GM19438 (cell line): ENCODE measurements around the gene TMED9.
A peak's percentile ranks its signal among the peaks of the same experiment; 100 is the strongest.
"Not testable (repeated sequence)": the region's sequence is repeated elsewhere in the genome, so short reads cannot be mapped to it uniquely, and the experiment has no call there.

ENCODE experiments used
- ATAC-seq: cut with Tn5 transposase; IDR thresholded peaks from one replicate; pipeline ENCODE4 v1.9.1; 2021; ENCODE audit warnings: low read depth; ENCODE audit not compliant: unreplicated experiment

Gene TMED9

DNA sequence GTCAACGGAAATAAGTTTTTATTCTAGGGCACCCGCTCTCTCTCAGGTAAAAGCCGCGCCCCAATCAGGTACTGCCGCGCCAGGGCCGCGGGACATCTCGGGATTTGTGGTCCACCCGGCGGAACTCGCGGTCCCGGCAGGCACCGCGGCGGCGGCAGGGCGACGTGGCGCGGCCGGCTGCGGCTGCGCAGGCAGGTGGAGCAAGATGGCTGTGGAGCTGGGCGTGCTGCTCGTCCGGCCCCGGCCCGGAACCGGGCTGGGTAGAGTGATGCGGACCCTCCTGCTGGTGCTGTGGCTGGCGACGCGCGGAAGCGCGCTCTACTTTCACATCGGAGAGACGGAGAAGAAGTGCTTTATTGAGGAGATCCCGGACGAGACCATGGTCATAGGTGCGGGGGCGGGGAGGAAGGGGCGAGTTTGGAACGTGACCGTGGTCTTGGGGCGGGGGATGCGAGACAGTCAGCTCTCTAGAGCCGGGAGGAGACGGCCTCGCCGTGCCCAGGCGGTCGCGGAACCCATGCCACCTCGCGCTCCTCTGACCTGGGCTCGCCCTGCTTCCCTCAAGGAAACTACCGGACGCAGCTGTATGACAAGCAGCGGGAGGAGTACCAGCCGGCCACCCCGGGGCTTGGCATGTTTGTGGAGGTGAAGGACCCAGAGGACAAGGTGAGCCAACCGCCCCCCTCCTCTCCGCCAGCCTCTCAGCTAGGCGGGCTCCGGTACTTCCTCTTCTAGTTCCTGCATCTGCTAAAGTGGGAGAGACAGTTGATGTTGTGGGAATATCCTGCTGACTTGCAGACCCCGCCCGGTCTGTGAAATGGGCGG, at the start of gene TMED9:
TSS of gene TMED9 (plus strand) at position 194 of the 825 bp plus-strand sequence. CDS start at position 206, 12 bp downstream.
- ATAC-seq: peak; percentile 91

DNA sequence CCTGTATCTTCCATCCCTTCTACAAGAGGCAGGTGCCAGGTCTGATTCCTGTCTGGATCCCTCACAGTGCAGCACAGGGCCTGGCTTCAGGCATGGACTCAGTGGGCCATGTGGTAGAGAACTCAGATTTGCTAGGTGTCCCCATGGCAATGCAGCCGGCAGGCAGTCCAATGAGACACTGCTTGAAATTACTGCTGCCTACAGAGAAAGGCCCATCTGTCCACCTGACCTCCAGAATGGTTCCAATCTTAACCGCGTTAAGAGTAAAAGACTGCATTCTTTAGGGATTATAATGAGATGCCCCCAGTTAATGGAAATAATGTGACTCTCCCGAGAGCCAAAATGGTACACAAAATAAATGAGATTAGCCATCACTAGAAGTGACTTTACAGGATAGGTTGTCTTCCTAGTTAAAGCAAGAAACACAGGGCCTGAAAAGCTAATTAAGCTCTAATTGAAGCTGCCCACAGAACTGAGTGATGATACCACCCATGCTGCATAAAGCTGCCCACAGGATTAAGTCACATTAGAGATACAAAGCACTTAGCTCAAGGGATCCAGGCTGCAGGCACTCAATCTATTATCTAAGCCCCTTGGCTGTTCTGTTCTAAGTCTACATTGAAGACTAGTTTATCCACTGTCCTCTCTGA, 49.1 kb upstream of the TMED9 start:
- ATAC-seq: no peak

DNA sequence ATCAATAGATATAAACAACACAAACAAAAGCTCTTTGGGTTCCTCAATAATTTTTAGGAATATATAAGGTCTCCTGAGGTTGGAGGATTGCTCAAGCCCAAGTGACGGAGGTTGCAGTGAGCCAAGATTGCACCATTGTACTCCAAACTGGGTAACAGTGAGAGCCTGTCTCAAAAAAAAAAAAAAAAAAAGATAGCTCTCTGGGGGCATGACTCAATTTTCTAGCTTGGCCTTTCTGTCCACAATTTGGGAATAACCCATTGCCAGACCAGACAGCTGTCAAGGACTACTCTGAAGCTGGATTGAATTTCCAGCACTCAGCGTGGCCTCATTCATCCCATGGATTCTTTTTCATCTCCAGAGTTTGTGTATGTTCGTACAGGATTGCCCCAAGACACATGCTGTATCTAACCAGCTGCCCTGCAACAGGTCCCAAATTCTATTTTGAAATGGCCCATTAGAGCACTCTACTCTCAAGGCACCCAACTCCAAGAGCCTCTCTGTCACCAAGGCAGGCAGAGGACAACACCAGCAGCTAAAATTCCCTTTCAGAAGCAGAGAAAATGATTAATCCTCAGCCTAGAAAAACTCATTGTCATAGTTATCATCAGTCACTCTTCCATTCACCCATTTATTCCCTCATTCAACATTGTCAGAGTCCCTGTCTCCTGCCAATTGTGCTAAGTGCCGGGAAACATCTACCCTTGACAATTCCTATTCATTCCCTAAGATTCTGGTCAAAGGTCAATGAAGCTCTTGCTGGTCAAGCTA, 46.3 kb upstream of the TMED9 start:
- ATAC-seq: no peak

DNA sequence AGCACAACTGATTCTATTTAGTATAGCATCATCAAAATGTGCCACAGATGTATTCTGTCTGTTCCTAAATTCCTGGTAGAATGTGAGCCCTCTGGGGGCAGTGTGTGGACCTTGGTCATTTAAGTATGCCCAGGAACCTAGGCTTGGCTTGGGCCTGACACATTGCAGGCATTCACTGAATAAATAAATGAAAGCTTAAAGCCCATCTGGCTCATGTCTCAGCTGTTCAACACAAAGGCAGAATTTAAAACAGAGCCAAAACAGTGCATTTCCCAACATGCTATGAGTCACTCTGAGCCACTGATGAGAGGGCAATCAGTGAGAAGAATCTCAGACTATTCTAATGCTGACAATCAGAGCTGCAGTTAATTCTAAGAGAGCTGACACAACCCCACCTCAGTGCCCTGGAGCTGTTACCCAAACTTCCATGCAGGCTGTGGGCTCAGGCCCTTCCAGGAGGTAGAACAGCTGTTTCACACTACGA, 45.7 kb upstream of the TMED9 start:
- no peak for ATAC-seq

DNA sequence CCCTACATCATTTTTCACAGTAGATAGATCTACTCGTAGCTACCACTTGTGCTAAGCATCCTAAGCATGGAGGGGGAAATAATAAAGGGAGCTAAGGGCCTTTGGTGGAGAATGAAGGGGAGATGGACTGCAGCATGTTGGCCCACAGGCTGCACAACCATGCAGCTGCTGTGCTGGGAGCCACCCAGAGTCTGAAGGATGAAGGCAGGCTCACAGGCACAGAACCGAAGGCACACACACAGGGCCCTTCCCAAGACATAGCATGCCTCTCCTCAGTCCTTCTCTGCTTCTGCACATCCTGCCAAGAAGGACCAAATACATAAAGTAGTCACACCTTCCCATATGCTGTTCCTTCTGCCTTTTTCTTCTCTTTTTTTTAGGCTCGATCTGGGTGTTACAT, 44.3 kb upstream of the TMED9 start:
- ATAC-seq: no peak

DNA sequence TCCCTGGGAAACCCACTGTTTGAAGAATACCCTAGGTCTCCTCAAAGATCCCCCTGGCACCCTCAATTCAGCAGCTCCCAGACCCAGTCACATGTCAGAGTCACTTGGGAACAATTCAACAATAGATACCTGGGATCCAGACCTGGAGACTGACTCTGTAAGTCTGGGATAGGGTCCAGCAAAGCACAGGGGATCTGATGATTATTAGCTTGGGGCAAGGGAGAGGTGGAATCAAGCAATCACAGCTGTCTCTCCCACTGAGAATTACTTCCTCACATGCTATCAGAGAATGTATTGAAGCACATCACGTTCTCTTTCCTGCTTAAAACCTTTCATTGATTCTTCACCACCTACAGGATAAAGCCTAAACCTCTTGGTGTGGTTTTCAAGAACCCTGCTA, 43.5 kb upstream of the TMED9 start:
- no peak for ATAC-seq

DNA sequence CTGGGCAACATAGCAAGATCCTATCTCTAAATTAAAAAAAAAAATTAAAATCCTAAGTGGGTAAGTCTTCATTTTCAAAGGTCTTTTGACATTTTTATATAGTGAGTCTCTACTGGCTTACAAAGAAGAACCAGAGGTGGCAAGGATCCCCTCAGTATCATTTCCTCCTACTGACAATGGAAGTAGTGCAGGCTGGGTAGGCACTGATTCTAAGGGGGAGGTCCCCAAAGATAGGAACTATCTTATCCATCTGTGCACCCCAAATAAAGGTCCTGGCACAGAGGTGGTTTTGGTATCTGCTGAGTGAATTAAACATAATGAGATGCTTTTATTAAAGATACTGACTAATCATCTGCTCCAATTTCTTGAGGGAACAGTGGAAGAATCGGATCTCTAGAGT, 41.9 kb upstream of the TMED9 start:
- ATAC-seq: no peak

DNA sequence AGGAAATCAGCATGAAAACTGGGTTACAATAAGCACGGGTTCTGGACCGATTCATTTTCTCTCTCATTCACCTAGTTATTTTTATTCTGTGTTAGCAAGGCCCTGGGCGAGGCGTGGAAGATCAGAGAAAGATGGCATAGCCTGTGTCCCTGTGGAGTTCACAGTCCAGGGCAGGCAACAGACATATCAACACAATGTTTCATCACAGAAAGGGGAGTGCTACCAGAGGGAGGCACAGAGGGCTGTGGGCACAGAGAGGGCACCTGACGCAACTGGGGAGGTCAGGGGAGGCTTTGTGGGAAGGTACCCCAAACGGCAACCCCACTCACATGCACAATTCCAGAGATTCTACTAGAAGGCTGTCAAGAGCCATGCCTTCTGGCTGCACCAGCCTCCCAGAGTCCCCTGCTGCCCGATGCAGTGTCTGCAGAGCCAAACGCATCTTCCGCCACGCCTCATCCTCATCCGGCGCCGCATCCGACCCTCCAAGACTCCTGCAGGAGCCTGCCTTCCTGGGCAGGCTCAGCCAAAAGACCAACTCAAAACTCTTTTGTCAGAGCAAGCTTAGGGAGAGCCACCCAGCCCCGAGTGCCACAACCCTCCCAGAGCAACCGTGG, 39.1 kb upstream of the TMED9 start:
- no peak for ATAC-seq

DNA sequence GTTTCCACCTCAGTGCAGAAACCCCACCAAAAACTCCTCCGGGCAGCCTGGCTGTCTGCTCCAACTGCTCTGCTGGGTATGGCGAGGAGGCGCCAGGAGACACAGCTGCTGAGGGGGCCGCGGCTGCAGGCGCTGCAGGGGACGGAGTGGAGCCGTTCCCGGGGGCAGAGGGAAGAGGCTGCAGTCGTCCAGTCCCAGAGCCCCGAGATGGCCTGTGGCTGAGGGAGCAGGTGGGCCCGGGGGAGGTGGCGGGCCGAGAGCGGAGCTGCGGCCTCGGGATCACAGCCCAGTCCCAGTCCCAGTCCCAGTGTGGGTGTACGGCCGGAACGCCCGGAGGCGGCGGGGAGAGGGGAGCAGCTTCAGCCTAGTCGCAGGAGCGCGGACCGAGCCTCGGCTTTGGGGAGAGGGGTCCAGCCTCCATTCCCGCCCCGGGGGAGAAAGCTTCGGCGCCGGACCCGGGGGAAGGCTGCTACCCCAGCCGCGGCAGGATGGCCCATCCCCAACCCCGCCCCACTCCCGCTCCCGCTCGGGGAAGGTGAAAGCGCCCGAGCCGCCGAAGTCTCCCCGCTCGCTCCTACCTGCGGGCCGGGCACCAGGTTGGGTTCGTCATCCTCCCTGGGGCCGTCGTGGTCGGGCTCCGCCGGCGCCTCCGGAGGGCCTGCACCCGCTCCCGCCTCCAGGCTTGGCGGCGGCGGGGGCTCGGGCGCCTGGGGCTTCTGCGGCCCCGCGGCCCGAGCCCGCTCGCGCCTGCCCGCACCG, 38.2 kb upstream of the TMED9 start:
- ATAC-seq: peak; percentile 52

DNA sequence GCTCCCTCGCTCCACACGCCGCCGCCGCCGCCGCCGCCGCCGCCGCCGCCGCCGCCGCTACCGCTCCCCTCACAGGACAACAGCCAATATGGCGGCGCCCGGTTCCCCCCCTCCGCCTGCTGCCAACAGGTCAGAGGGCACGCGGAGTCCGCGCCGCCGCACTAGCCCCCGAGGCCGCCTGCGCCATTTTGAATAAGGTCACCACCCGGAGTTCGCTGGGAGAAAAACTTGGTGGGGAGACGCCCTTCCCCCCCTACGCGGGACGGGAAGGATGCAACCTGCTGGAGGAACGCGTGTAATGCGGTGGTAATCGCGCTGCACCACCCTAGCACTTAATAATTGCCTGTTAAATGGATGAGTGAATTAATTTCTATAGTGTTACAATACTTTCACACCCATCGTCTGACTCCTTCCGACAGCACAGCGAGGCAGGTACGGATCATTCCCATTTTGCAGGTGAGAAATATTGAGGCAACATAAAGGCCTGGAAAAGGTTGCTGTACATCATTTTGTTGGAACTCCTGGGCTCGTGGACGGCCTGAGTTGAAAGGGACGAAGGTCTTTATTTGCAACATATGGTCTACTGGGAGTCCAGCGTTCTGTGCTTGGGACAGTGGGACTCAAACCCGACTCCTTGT, 37.4 kb upstream of the TMED9 start, which contains the start of gene FAM193B:
TSS of gene FAM193B (minus strand) at position 90 of the 638 bp plus-strand sequence. CDS start 105 bp downstream, outside the sequence.
- peak; percentile 82 for ATAC-seq

DNA sequence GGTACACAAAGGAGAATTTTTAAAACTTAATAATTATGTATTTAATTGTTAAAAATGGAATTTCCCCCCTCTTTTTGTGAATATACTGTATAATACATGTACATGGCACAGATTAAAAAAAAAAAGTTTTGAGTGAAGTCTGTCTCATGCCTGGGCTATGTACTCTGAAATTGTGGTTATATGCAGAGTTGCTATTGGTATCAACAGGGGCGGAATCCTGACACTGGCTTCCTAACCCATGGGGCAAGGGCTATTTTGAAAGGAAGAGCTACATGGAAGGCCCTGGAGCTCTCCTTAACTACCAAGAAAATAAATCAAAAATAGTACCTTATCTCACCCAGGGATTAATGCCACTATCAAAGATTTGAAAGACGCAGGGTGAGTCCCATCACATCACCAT, 36.8 kb upstream of the TMED9 start:
- no peak for ATAC-seq

DNA sequence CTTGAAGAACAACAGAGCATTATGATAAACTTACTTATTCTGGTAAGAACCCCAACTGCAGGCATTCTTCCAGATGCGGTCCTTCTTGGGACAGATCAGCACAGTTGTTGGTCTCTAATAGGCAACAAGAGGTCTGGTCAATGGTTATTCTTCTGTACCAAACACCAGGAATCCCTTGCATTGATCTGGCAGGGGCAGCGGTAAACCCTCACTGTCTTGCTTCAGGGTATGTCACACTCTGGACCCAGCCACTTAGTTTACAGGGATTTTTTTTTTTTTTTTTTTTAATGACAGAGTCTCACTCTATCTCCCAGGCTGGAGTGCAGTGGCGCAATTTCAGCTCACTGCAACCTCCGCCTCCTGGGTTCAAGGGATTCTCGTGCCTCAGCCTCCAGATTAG, 36.3 kb upstream of the TMED9 start:
- no peak for ATAC-seq

DNA sequence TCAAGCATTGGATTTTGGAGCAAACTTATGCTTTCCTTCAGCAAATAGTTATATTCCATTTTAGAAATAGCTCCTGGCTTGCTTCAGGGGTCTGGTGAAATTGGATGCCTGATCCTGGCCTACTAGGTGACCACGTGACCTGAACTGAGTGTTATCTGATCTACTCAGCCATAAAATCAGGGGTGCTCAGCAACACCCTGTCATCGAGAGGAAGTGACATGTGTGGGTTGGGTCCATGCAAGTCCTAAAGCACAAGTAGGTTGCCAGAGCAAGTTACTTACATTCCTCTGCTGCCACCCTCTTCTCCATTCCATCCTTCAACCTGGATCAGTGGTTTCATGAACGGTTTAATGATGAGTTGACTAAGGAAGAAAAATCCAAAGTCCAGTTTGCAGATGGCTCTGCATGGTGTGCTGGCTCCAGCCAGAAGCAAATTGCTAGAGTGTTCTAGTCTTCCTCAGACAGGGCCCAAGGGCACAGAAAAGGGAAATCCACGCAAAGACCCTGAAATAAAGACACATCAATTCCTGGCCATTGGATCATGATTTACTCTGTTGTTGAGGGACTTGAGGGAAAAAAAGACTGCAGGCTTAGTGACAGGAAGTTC, 34.9 kb upstream of the TMED9 start:
- no peak for ATAC-seq

DNA sequence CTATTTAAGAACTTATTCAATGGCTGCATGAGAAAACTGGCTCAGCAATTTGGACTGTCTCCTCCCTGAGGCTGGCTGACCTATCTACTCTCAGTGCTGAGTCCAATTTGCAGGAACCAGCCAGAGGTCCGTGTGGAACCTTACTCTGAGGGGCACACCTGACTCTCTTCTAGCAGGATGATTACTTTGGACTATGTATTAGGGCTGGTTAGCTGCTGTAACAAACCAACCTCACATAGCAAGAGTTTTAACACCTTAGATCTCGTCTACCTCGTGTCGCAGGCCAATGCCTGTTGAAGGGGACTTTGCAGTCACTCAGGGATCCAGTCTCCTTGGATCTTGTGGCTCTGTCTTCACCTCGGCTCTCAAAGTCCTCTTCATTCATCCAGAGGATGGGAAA, 34.2 kb upstream of the TMED9 start:
- no peak for ATAC-seq

DNA sequence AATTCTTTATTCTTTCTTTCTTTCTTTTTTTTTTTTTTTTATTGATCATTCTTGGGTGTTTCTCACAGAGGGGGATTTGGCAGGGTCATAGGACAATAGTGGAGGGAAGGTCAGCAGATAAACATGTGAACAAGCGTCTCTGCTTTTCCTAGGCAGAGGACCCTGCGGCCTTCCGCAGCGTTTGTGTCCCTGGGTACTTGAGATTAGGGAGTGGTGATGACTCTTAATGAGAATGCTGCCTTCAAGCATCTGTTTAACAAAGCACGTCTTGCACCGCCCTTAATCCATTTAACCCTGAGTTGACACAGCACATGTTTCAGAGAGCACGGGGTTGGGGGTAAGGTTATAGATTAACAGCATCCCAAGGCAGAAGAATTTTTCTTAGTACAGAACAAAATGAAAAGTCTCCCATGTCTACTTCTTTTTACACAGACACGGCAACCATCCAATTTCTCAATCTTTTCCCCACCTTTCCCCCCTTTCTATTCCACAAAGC, 32.5 kb upstream of the TMED9 start:
- ATAC-seq: not testable (repeated sequence)

DNA sequence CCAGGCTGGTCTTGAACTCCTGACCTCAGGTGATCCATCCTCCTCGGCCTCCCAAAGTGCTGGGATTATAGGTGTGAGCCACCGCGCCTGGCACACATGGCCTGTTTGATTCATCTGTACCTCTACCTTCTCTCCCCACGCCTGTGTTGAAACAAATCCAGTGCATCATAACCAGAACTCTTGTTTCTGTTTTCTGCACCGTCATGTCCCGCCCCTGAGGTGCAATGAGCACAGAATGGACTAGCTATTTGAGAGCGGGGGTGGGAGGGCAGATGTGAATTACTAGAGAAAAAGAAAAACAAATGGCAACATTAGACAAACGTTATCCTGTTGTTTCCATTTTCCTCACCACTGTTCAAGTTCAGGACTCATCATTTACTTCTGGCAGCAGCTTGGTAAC, 27.0 kb upstream of the TMED9 start:
- ATAC-seq: no peak

DNA sequence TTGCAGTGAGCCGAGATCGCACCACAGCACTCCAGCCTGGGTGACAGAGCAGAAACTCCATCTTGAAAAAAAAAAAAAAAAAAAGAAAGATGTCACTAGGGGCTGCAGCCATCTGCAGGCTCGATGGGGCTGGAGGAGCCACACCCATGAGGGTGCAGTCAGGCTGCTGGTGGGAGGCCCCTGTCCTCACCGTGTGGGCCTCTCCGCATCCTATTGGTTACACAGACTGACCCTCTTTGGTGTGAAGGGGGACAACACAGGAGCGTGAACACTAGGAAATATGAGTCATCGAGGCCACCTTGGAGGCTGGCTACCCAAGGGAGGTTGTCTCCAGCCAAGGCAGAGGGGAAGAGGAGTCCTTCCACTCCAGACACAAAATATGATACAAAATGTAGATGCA, 23.7 kb upstream of the TMED9 start:
- ATAC-seq: no peak

DNA sequence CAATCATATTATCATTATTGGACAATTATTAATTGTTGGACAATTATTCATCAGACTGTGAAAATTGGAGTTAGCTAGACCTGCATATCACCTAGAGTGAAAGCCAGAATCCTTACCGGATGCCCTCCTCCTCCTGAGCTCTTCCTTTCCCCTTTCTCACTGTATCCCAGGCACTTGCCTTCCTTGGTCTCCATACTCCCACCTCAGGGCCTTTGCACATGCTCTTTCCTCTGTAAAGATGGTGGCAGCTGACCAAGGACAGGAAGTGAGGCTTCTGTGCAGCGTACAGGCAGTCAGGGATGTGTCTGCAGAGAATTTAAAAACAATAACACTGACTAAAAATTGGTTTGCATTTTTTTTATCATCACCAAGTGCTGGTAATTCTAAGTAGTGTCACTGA, 22.1 kb upstream of the TMED9 start:
- no peak for ATAC-seq

DNA sequence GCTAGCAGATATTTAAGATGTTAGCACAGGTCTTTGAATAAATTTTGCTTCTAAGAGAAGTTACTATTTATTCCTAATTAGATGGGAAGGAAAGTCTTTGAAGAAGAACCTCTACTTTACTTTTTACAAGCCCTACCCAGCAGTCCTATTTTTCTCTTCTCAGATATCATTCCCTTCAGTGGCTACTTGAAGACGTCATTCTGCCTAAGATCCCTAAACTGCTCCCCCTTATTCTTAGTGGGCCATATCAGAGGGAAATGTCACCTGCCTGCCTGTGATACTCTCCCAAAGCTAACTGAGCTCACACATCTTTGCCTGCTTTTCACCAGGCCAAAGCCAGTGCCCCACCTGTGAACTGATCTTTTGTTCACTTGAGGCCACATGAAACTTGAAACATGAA, 16.5 kb upstream of the TMED9 start:
- no peak for ATAC-seq
